GM10266 (cell line): ENCODE measurements around the gene PRODH.
"Not testable (repeated sequence)": the region's sequence is repeated elsewhere in the genome, so short reads cannot be mapped to it uniquely, and the experiment has no call there.

Source experiments
- DNase-seq: peaks from one replicate; pipeline ENCODE4 v3.0.0; 2012; ENCODE audit errors: extremely low spot score
- CTCF ChIP-seq: IDR thresholded peaks from 2 replicates; pipeline ENCODE4 v1.5.1; 2012; ENCODE audit warnings: mild to moderate bottlenecking, low read depth; ENCODE audit not compliant: control insufficient read depth, insufficient read depth; ENCODE audit errors: missing control alignments

The PRODH gene

GRCh38 chr22:18965526-18966421, 29.7 kb upstream of the PRODH start:
- TF ChIP-seq CTCF, result no peak
- no peak for DNase-seq

- DNase-seq, result not testable (repeated sequence)
These were observed 28.6 kb upstream of the PRODH start for GRCh38 chr22:18964501-18965265.

DNA sequence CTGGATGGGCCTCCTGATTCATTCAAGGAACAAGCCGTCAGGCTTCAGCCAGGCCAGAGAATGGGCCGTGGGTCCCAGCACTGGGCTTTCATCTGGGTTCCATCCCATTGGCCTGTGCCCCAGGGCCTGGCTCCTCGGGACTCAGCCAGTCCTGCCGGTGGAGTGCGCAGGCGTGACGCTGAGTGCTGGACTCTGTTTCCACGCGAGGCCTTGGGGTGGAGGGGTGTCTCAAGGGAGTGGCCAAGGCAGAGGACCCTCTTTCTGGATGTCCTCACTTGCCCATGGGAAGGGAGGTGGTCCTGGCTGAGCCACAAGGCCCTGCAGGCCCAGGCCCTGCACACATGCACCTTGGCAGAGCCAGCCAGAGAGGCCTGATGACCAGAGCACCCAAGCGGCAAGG, 28.0 kb upstream of the PRODH start:
- DNase-seq, result not testable (repeated sequence)

GRCh38 chr22:18962308-18962635, 26.2 kb upstream of the PRODH start:
- no peak for TF ChIP-seq CTCF
- no peak for DNase-seq

DNA sequence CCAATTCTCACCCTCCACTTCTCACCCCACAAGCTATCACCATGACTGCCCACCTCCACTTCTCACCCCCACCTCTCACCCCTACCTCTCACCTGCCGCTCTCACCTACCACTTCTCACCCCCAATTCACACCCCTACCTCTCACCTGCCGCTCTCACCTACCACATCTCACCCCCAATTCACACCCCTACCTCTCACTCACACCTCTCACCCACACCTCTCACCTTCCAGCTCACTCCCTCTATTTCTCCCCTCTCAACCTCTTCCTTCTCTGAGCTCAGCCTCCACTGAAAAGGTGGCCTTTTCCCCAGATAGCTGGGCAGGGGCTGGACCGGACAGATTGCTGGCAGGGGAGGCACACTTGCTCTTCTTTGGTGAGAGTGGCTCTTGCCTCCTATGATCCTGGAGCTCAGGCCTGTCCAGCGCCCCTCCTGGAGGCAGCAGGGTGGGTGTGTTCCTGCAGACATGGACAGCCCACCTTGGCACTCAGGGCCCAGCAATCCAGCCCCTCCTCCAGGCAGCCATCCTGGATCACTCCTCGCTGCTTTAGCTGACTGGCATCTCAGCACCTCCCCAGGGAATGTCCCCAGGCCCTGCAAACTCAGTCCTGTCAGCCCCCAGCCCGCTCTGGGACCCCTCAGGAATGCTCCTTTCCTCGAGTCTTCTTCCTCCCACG, 25.7 kb upstream of the PRODH start:
- DNase-seq, result not testable (repeated sequence)

GRCh38 chr22:18961201-18961600, 25.1 kb upstream of the PRODH start:
- DNase-seq, result not testable (repeated sequence)

DNA sequence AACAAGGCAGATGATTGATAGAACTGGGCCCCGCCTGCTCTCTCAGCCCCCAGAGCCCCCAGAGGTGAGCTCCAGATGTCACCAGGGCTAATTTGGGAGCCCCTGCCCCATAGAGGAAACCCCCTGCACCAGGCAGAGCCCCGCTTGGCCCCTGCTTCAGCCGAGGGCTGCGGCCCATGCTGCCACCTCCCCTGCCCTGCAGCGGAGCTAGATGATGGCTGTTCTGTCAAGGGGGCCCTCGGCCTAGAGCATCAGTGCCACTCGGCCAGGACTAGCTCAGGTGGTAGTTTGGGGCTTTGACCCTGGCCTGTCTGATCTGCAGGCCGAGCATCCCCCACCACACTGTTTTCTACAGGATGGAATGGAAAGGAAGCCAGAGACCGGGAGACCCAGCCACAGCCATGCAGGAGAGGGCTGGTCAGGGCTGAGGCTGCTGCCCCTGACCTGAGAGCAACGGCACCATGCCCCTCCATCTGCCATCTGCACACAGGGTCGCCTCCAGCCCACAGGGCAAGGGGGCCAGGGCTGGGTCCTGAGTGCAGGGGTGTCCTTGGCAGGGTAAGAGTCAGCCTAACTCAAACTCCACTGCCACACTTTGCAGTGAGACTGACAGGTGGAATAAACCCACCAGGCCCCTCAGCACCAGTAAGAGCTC, 24.2 kb upstream of the PRODH start:
- not testable (repeated sequence) for DNase-seq

- DNase-seq, result not testable (repeated sequence)
These were observed 23.6 kb upstream of the PRODH start for GRCh38 chr22:18959741-18960140.

DNA sequence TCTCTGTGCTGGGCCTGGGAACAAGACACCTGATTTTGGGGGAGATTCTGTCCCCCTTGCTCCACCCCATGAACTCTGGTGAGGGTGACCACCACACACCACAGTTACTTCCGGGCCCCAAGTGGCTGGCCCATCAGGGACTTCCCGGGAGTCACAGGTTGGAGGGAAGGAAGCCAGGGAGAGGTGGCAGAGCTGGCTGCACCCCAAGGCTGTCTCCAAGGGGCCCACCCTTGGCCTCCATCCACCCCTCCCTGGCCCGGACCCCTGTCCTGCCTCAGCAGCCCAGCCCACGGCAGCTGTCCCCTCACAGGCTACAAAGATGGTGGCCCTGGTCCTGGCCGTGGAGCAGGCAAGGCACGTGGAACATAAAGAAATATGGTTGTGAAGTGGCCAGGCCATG, 23.2 kb upstream of the PRODH start:
- DNase-seq, result not testable (repeated sequence)

- DNase-seq, result not testable (repeated sequence)
These were observed 22.6 kb upstream of the PRODH start for GRCh38 chr22:18958738-18959137.

GRCh38 chr22:18958321-18958705, 22.2 kb upstream of the PRODH start:
- DNase-seq, result not testable (repeated sequence)

DNA sequence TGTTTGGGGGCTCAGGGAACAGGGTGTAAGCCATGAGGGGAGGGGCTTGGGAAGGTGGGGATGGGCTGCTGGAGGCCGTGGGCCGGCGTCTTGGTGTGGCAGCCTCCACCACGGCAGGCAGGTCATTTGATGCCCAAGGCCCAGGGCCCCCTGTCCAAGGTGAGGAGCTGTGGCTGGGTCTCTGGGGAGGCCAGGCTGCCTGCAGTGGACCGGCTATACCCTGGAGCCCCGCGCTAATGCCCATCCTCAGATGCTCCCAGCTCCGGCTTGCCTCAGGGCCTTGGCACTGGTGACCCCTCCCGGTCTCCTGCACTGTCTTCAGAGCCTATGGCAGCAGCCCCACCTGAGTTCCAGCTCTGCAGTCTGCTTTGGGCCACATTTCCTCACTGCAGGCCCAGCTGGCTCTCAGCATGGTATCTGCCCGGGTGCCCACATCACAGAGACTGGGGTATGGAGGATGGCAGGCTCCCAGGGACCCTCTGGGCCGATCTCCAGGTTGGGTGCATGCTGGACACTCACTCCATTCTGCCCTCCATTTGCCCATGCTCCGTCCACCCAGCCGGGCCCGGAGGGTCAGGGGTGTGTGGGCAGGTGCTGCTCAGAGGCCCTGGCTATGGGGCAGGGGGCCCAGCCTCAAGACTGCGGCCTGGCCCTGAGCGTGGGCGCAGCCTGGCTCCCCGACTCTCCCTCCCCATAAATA, 21.7 kb upstream of the PRODH start:
- DNase-seq, result not testable (repeated sequence)

- DNase-seq, result not testable (repeated sequence)
These were observed 20.9 kb upstream of the PRODH start for GRCh38 chr22:18956956-18957355.

GRCh38 chr22:18956121-18956895, 20.2 kb upstream of the PRODH start:
- not testable (repeated sequence) for DNase-seq
